RWPE1 (cell line): Measurements from ENCODE around the gene CSK.
A peak's percentile ranks its signal among the peaks of the same experiment; 100 is the strongest.

ENCODE experiments used
- CTCF ChIA-PET: fragments of 350-600 bp; sonication (Branson Sonifier 250); formaldehyde crosslinking; extraction: SDS; loops from one replicate; lab custom pipeline; 2021; lab: Yijun Ruan, JAX
- POLR2A ChIA-PET: fragments of 400-600 bp; formaldehyde crosslinking; extraction: SDS; loops from one replicate; lab custom pipeline; 2020; ENCODE audit warnings: antibody characterized with exemption; ENCODE audit not compliant: low non-redundant PET; lab: Yijun Ruan, JAX
- DNase-seq: peaks from one replicate; pipeline ENCODE4 v3.0.0; 2012; ENCODE audit warnings: low spot score
- H3K27ac ChIP-seq: fragments of 450-650 bp; 2 replicates; pipeline ENCODE4 v1.5.1; 2017
- CTCF ChIP-seq: fragments of 450-650 bp; conservative IDR thresholded peaks from 2 replicates; pipeline ENCODE4 v1.5.1; 2017; ENCODE audit warnings: low read depth, mild to moderate bottlenecking

Gene CSK

GRCh38 chr15:74798388-74799254, 16.7 kb downstream of the CSK start:
- no peak for TF ChIP-seq CTCF
- no peak for DNase-seq
- CTCF ChIA-PET, result interaction anchor here (0.6 to 2.6 kb wide), 7 partner anchors 10 to 215 kb away, joined by 3 to 43 read pairs (median 10); partner anchors contain the start of gene CSK
- POLR2A ChIA-PET, result no interaction called here
- peak overlapping the region; percentile 93 for H3K27ac ChIP-seq

- no peak for DNase-seq
- TF ChIP-seq CTCF, result no peak
- POLR2A ChIA-PET, result no interaction called here
- H3K27ac ChIP-seq, result peak overlapping the region; percentile 93
- CTCF ChIA-PET, result interaction anchor here (0.6 to 2.6 kb wide), 12 partner anchors 9 to 167 kb away, joined by 3 to 43 read pairs (median 4); partner anchors contain the start of gene CSK
These were observed 17.5 kb downstream of the CSK start for GRCh38 chr15:74799255-74799855.

GRCh38 chr15:74799856-74800558, 18.1 kb downstream of the CSK start:
- ChIA-PET POLR2A (no interaction called here), CTCF (interaction anchor here (0.7 to 2.6 kb wide), 13 partner anchors 8 to 165 kb away, joined by 3 to 43 read pairs (median 4); partner anchors contain the start of gene CSK)
- peak; percentile 98 for TF ChIP-seq CTCF
- peak overlapping the region; percentile 93 for H3K27ac ChIP-seq
- peak; percentile 98 for DNase-seq

GRCh38 chr15:74800559-74801094, 18.7 kb downstream of the CSK start:
- CTCF ChIA-PET, result interaction anchor here (0.7 to 2.6 kb wide), 6 partner anchors 14 to 179 kb away, joined by 3 to 43 read pairs (median 4); partner anchors contain the start of gene CSK
- no peak for DNase-seq
- TF ChIP-seq CTCF, result 0 out of 2 replicates have a peak, but pooled peaks have one; percentile 17
- POLR2A ChIA-PET, result no interaction called here
- H3K27ac ChIP-seq, result peak overlapping the region; percentile 93

- TF ChIP-seq CTCF, result no peak
- POLR2A ChIA-PET, result no interaction called here
- DNase-seq, result no peak
- H3K27ac ChIP-seq, result peak overlapping the region; percentile 93
- CTCF ChIA-PET, result interaction anchor here (0.8 to 2.6 kb wide), 5 partner anchors 14 to 180 kb away, joined by 3 to 43 read pairs (median 4); partner anchors contain the start of gene CSK
These were observed 19.6 kb downstream of the CSK start for GRCh38 chr15:74801311-74801997.
